DOHH2 (cell line): ENCODE data around the gene SESN1.

Experiments
- CTCF ChIP-seq: fragments of 200-600 bp; sonication (generic); IDR thresholded peaks from one replicate; pipeline ENCODE4 v1.5.1; 2014; ENCODE audit warnings: antibody characterized with exemption, mild to moderate bottlenecking, low read depth, low read length; ENCODE audit not compliant: poor library complexity, severe bottlenecking
- EZH2phosphoT487 ChIP-seq: fragments of 200-600 bp; sonication (generic); IDR thresholded peaks from 2 replicates; pipeline ENCODE4 v1.6.1; 2017; ENCODE audit warnings: borderline replicate concordance, mild to moderate bottlenecking, antibody characterized with exemption, low read length, moderate library complexity, mixed read lengths

GRCh38 chr6:109062216-109062615 lies 32.4 kb downstream of the SESN1 start:
- TF ChIP-seq EZH2phosphoT487 (no peak), CTCF (no peak)
